ENCODE data around the gene AIG1.
"Not testable (repeated sequence)": the region's sequence is repeated elsewhere in the genome, so short reads cannot be mapped to it uniquely, and the experiment has no call there.

Gene AIG1

GRCh38 chr6:143290206-143290605 lies 229.5 kb downstream of the AIG1 start:
- DNase-seq: no peak

DNA sequence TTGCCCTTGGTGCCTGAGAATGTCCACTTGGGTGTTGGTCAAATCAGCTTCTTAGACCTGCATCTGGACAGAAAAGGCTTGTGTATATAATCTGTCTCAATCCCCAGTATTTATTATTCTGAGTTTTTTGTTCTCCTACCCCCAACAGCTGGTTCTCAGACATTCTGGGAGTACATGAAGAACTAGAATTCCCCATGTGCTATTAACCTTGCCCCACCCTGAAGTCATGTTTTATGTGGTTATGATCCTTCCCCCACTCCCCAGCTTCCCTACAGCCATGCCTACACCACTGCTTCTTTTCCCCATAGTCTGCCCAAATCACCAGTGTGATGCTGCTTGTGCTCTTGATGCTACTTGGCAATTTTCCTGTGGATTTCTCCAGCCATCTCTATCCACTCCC lies 232.8 kb downstream of the AIG1 start:
- DNase-seq: no peak

DNA sequence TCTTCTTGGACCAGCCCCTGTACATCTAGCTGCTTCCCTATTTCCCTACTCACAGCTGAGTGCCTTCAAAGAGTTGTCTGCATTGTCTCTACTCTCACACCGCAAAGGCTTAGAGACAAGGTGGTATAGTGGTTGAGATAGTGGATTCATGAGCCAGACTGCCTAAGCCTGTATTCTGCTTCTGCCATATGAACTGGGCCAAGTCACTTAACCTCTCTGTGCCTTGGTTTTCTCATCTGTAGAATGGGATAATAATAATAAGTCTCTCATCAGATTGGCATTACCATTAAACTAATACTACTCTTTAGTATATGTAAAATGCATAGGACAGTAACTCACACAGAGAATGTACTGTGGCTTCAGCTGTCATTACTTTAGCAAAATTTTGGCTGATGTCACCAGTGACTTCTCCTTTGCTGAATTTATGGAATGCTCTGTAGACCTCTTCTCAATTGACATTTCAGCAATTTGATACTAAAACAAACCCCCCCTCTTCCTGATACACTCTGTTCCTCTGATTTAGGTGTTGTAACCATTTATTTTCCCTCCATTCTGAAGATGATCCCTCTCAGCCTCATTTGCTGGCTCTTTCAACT lies 233.7 kb downstream of the AIG1 start:
- DNase-seq: no peak

- no peak for DNase-seq
Observed at GRCh38 chr6:143295932-143296331, 235.2 kb downstream of the AIG1 start.

GRCh38 chr6:143298071-143298470 lies 237.4 kb downstream of the AIG1 start:
- no peak for DNase-seq

- no peak for DNase-seq
Observed at GRCh38 chr6:143299253-143300166, 238.8 kb downstream of the AIG1 start.

GRCh38 chr6:143301188-143301587 lies 240.5 kb downstream of the AIG1 start:
- DNase-seq: no peak

GRCh38 chr6:143307760-143308159 lies 247.1 kb downstream of the AIG1 start:
- not testable (repeated sequence) for DNase-seq

- no peak for DNase-seq
Observed at GRCh38 chr6:143313163-143313562, 252.5 kb downstream of the AIG1 start.

DNA sequence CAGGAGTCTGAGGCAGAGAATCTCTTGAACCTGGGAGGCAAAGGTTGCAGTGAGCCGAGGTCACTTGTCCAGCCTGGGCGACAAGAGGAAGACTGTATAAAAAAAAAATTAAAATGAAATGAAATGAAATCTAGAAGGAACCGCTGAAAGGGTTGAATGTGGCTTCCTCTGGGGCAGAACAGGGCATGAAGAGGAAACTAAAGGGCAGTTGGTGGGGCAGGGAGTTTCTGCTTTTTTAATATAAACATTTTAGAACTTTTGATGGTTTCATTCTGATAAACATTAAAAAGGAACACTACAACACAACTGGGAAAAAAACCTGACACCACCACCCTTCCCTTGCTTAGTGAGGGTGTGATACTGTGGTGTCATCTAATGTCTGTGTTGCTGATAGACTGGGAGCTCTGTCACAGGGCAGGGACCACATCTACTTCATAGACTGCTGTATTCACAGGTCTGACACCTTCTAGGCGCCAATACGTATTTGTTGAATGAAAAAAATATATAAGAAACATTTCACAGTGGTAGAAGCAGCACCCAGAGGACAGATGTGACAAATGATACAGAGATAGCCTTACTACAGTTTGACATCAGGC lies 260.9 kb downstream of the AIG1 start:
- no peak for DNase-seq

GRCh38 chr6:143322386-143322785 lies 261.7 kb downstream of the AIG1 start:
- DNase-seq: no peak

GRCh38 chr6:143323729-143324470 lies 263.2 kb downstream of the AIG1 start:
- peak in 1 of 2 donors; percentile 4 for DNase-seq

GRCh38 chr6:143325379-143326140 lies 264.9 kb downstream of the AIG1 start:
- DNase-seq: no peak

- no peak for DNase-seq
Observed at GRCh38 chr6:143328876-143329275, 268.2 kb downstream of the AIG1 start.

- DNase-seq: no peak
Observed at GRCh38 chr6:143329323-143329722, 268.6 kb downstream of the AIG1 start.

DNA sequence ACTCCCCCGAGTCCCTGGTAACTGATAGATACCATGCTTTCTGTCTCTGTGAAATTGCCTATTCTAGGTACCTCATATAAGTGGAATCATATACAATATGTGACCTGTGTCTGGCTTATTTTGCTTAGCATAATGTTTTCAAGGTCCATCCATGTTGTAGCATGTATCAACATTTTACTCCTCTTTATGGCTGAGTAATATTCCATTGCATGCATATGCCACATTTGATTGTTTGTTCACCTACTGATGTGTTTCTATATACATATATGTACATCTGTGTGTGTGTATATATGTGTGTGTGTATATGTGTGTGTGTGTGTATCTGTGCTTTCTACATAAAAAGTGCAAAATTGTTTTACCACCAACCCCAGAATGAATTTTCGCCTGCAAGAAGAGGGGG lies 270.7 kb downstream of the AIG1 start:
- no peak for DNase-seq

GRCh38 chr6:143332153-143332845 lies 271.6 kb downstream of the AIG1 start:
- no peak for DNase-seq

DNA sequence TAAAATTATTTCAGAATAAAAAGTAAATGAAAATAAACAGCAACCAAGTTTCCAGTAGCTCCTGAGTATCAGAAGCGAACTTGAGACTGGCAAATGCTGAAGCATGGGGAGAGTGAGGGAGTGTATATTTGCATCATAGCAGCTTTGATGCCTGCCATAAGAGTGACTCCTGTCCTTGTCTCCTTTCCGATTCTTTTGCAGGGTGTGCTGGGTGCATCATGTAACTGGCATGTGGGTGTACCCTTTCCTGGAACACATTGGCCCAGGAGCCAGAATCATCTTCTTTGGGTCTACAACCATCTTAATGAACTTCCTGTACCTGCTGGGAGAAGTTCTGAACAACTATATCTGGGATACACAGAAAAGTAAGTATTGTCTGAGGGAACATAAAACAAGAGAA lies 272.4 kb downstream of the AIG1 start:
- no peak for DNase-seq

DNA sequence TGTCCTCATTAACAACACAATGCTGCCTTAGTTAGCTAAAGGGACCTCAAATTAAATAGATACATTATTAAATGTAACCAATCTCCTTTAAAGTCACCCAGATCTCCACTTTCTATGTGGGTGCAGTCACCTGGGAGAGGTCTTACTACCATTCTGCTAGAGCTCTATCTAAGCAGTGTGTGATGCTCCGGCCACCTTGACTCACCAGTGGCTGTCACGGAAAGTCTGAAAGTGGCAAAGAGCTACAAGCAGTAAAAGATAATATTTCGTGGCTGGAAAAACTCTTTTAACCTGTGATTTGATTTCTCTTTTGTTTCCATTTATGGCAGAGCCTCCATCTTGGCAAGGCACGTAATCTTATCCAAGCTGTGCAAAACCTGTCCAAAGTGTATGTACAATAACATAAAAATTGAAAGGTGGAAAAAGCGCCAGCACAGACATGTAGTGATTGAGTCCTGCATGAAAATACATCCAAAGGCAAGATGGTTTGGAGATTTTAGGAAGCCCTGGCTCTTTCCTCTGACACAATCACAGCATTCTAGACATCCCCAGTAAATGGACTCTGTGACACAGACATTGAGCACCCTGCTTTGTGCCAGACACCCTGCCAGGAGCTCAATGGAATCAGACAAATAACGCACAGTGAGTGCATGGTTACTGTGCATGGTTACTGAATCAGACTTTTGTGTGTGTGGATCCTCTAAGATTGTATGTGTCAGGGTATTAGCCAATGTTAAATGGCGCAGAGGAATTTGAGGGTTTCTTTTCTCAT lies 273.2 kb downstream of the AIG1 start:
- DNase-seq: no peak

DNA sequence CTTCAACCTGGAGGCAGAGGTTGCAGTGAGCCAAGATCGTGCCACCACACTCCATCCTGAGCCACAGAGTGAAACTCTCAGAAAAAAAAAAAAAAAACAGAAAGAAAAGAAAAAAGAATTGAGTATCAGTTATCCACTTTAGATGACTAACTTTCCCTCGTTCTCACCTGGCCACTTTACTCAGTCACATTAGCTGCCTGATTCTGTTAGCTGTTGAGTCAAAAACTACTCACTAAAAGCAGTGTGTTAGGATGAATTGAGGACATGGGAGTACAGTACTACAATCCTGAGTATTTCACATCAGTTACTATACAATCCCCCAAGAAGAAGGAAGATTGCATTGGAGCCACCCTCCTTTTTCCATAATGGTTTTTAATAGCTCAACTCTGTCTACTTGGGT lies 275.2 kb downstream of the AIG1 start:
- no peak for DNase-seq
